Measurements from ENCODE around the gene HJURP. TPM values are rescaled to one million over a fixed set of nuclear protein-coding genes. Genes with fewer than 3 reads are reported as not detected.

Gene HJURP
- total RNA-seq, 1 experiment from 2014 or later = 49.7 TPM

DNA sequence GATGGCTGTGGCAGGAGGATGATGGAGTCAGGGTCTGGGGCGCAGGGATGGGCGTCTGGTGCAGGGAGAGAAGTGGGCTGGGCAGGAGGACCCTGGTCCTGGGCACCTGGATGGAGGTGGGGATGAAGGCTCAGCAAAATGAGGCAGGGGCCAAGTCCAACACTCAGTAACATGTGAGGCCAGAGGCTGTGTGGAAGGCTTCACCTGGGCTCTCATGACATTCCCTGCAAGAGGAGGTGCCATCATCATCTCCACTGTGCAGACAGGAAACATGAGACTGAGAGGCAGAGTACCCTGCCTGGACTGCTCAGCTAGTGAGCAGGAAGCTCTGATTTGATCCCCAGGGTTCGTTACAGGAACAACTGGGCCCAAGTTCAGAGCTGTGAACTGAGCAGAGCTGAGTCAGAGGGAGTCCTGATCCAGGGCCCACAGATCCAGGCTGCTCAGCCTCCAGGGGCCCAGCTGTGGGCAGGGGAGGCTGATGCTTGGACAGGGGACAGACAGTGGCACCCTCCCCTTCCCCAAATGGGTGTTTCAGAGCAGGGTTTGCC, 36.9 kb downstream of the HJURP start:
- Histone ChIP-seq H3K9me3 (ENCODE audit: control insufficient read depth, low read depth, low read length) (no peaks in the 10 kb centered on the region), H4K91ac (ENCODE audit: insufficient read length, low read depth, low read length) (no peak overlapping the region), H4K20me1 (ENCODE audit: control insufficient read depth, insufficient read depth, insufficient read length) (no peaks in the 10 kb centered on the region), H3K4me1 (ENCODE audit: insufficient read depth, low read length) (no peaks in the 10 kb centered on the region), H3K18ac (ENCODE audit: insufficient read length, low read depth, low read length) (no peak overlapping the region), H3K23me2 (ENCODE audit: insufficient read length, low read depth, low read length, poor library complexity, severe bottlenecking) (no peaks in the 10 kb centered on the region), H2AFZ (ENCODE audit: low read length) (no peak overlapping the region), H3K4ac (ENCODE audit: low read depth, low read length) (no peak overlapping the region), H3K27ac (ENCODE audit: insufficient read length, low read depth, low read length) (no peak overlapping the region), H3K14ac (ENCODE audit: insufficient read depth, low read length) (no peak overlapping the region), H3K79me1 (ENCODE audit: insufficient read depth, low read depth, low read length, poor library complexity, severe bottlenecking) (no peaks in the 10 kb centered on the region), H3K56ac (ENCODE audit: insufficient read length, low read depth, low read length) (no peak overlapping the region), H2BK120ac (ENCODE audit: low read depth, low read length, poor library complexity, severe bottlenecking) (no peak overlapping the region), H4K8ac (replicated peaks; ENCODE audit: insufficient read length, low read depth, low read length) (no peak overlapping the region), H2BK12ac (ENCODE audit: insufficient read length, low read depth, low read length) (no peak overlapping the region), H3K27me3 (ENCODE audit: insufficient read depth, low read length) (no peaks in the 10 kb centered on the region), H3T11ph (ENCODE audit: low read length) (no peak overlapping the region), H3K9ac (ENCODE audit: extremely low read depth, insufficient read length, low read length) (no peak overlapping the region), H2AK5ac (ENCODE audit: insufficient read length, low read length) (no peak overlapping the region), H3K79me2 (ENCODE audit: insufficient read depth, low read length) (no peaks in the 10 kb centered on the region), H3K4me2 (ENCODE audit: insufficient read depth, insufficient read length, low read length) (no peak overlapping the region), H2BK20ac (ENCODE audit: low read depth, low read length, poor library complexity, severe bottlenecking) (no peak overlapping the region), H2BK5ac (ENCODE audit: insufficient read length, low read length) (no peak overlapping the region), H4K5ac (ENCODE audit: insufficient read length, low read depth, low read length) (no peak overlapping the region), H2BK15ac (ENCODE audit: low read depth, low read length) (no peak overlapping the region), H3K23ac (ENCODE audit: insufficient read length, low read depth, low read length) (no peak overlapping the region)
- no peak for TF ChIP-seq CTCF (conservative IDR thresholded peaks at IDR 0.05)
- H3K4me3 Mint-ChIP-seq = no peak overlapping the region
- H3K4me1 Mint-ChIP-seq = no peaks in the 10 kb centered on the region
- H3K9me3 Mint-ChIP-seq = no peaks in the 10 kb centered on the region; a peak in 1 of 5 replicates
- H3K27ac Mint-ChIP-seq = no peak overlapping the region
- peaks cover 7% of the 10 kb centered on the region for H3K27me3 Mint-ChIP-seq (ENCODE audit: low read depth)
- no peak for DNase-seq
- no peaks in the 10 kb centered on the region for H3K36me3 Mint-ChIP-seq (ENCODE audit: insufficient read depth in 1 of 3, low read depth in 3 of 3)
- no CpG with 5 or more reads among the region's 3 CpGs for WGBS (ENCODE audit: extremely low coverage, insufficient read length, low lambda C conversion rate)

Measured in H9 (cell line).